Colonic mucosa (tissue), 4 donors: ENCODE measurements around the gene INKA2. TPM values are rescaled to one million over a fixed set of nuclear protein-coding genes. Genes with fewer than 3 reads are reported as not detected.

ENCODE experiments used
- DNase-seq: peaks from one replicate; pipeline ENCODE4 v3.0.0-alpha.2; 2020
- H3K27ac ChIP-seq: fragments of 200-600 bp; one replicate; pipeline ENCODE4 v1.8.0; 2021
- H3K27me3 ChIP-seq: fragments of 200-600 bp; one replicate; pipeline ENCODE4 v1.8.0; 2021
- H3K36me3 ChIP-seq: fragments of 200-600 bp; one replicate; pipeline ENCODE4 v1.8.0; 2021
- H3K4me1 ChIP-seq: fragments of 200-600 bp; one replicate; pipeline ENCODE4 v1.8.0; 2021; ENCODE audit warnings: mild to moderate bottlenecking
- H3K4me3 ChIP-seq: fragments of 200-600 bp; one replicate; pipeline ENCODE4 v1.8.0; 2021
- H3K9ac ChIP-seq, 2 donors: one replicate each; pipeline ENCODE4 v1.7.0; 2013; ENCODE audit warnings: control low read depth in 2 of 2, low read depth in 2 of 2, low read length in 2 of 2
- H3K9me3 ChIP-seq: fragments of 200-600 bp; one replicate; pipeline ENCODE4 v1.8.0; 2021
- CTCF ChIP-seq: fragments of 200-600 bp; IDR thresholded peaks from one replicate; pipeline ENCODE4 v1.8.0; 2022; ENCODE audit warnings: antibody characterized with exemption, mild to moderate bottlenecking
- intact Hi-C: fragments of 100-400 bp; cut with DNase I; formaldehyde crosslinking; loops from one replicate; pipeline ENCODE4 v1.14.1; 2022
- total RNA-seq, 2 donors: library from RNA; stranded (reverse); fragmentation: NEBNext Ultra II Directional in 1 of 2; extraction: Animal tissue kit (Norgen Biotek cat#: 25700) in 1 of 2; gene quantifications; one replicate each; pipeline ENCODE4 v1.2.1, GENCODE V29; 2021
- donor health status: healthy.
- donor health status: DM: no; HTN: no; CAD: no.
- donor health status: DM: no; HTN: no; CAD: no.

Gene INKA2
- total RNA-seq, 2 donors from 2014 or later, result 2.2 to 4.0 TPM

GRCh38 chr1:111750856-111751255, 11.7 kb upstream of the INKA2 start:
- Histone ChIP-seq H3K27ac (no peak overlapping the region), H3K9me3 (no peaks in the 10 kb centered on the region), H3K36me3 (no peaks in the 10 kb centered on the region), H3K27me3 (no peaks in the 10 kb centered on the region), H3K4me3 (no peak overlapping the region), H3K4me1 (no peaks in the 10 kb centered on the region), H3K9ac (no peak overlapping the region)
- DNase-seq, result no peak
- no peak for TF ChIP-seq CTCF
- intact Hi-C loops, result loop anchor here (5.0 kb wide), 1 partner anchor 34 kb away; no protein-coding TSS in a partner anchor

GRCh38 chr1:111749628-111750027, 10.4 kb upstream of the INKA2 start:
- H3K27ac ChIP-seq, result no peak overlapping the region
- H3K9ac ChIP-seq, result no peak overlapping the region
- no peaks in the 10 kb centered on the region for H3K27me3 ChIP-seq
- DNase-seq, result no peak
- no peak overlapping the region for H3K4me3 ChIP-seq
- H3K36me3 ChIP-seq, result no peaks in the 10 kb centered on the region
- TF ChIP-seq CTCF, result no peak
- H3K4me1 ChIP-seq, result no peaks in the 10 kb centered on the region
- no peaks in the 10 kb centered on the region for H3K9me3 ChIP-seq
- intact Hi-C loops, result loop anchor here (5.0 kb wide), 2 partner anchors 32 to 242 kb away; no protein-coding TSS in a partner anchor

GRCh38 chr1:111747947-111748346, 8.8 kb upstream of the INKA2 start:
- no peak overlapping the region for H3K27ac ChIP-seq
- intact Hi-C loops, result loop anchor here (2.0 to 5.0 kb wide), 2 partner anchors 241 to 267 kb away; no protein-coding TSS in a partner anchor

GRCh38 chr1:111747282-111747734, 8.1 kb upstream of the INKA2 start:
- Histone ChIP-seq H3K27me3 (no peaks in the 10 kb centered on the region), H3K4me3 (no peak overlapping the region), H3K27ac (no peak overlapping the region), H3K9me3 (no peaks in the 10 kb centered on the region), H3K4me1 (no peaks in the 10 kb centered on the region), H3K9ac (no peak overlapping the region), H3K36me3 (no peaks in the 10 kb centered on the region)
- DNase-seq, result peak; percentile 89
- TF ChIP-seq CTCF, result peak; percentile 64
- intact Hi-C loops, result loop anchor here (2.0 to 5.0 kb wide), 2 partner anchors 240 to 267 kb away; no protein-coding TSS in a partner anchor

More at GRCh38 chr1:111747947-111748346, 8.8 kb upstream of the INKA2 start:
- no peaks in the 10 kb centered on the region for H3K9me3 ChIP-seq
- no peak for DNase-seq
- no peak overlapping the region for H3K9ac ChIP-seq
- no peaks in the 10 kb centered on the region for H3K27me3 ChIP-seq
- no peaks in the 10 kb centered on the region for H3K36me3 ChIP-seq
- H3K4me1 ChIP-seq, result no peaks in the 10 kb centered on the region
- H3K4me3 ChIP-seq, result no peak overlapping the region
- no peak for TF ChIP-seq CTCF

- Histone ChIP-seq H3K27me3 (no peaks in the 10 kb centered on the region), H3K4me1 (no peaks in the 10 kb centered on the region)
- TF ChIP-seq CTCF, result no peak
Observed at GRCh38 chr1:111746614-111746999, 7.4 kb upstream of the INKA2 start.

More at GRCh38 chr1:111746614-111746999, 7.4 kb upstream of the INKA2 start:
- Histone ChIP-seq H3K9ac (no peak overlapping the region), H3K27ac (no peak overlapping the region), H3K36me3 (no peaks in the 10 kb centered on the region), H3K4me3 (no peak overlapping the region), H3K9me3 (no peaks in the 10 kb centered on the region)
- no peak for DNase-seq
- intact Hi-C loops, result loop anchor here (2.0 to 5.0 kb wide), 2 partner anchors 239 to 266 kb away; no protein-coding TSS in a partner anchor
